Mucosa of descending colon (tissue), 3 donors: ENCODE measurements around the gene VN1R5. TPM values are rescaled to one million over a fixed set of nuclear protein-coding genes. Genes with fewer than 3 reads are reported as not detected.

Experiments
- ATAC-seq: fragments of 200-7000 bp; cut with Tn5 transposase; one replicate; pipeline ENCODE4 v1.9.1; 2020; ENCODE audit warnings: mild to moderate bottlenecking, moderate library complexity
- DNase-seq, 3 donors: peaks; one replicate each; pipeline ENCODE4 v3.0.0-alpha.2; 2020
- H3K36me3 ChIP-seq: fragments of 200-600 bp; one replicate; pipeline ENCODE4 v1.8.0; 2021; ENCODE audit warnings: low read depth, mild to moderate bottlenecking
- H3K4me1 ChIP-seq: fragments of 200-600 bp; one replicate; pipeline ENCODE4 v1.8.0; 2021; ENCODE audit warnings: low read depth, mild to moderate bottlenecking
- H3K4me3 ChIP-seq: fragments of 200-600 bp; one replicate; pipeline ENCODE4 v1.8.0; 2021; ENCODE audit warnings: mild to moderate bottlenecking
- H3K9me3 ChIP-seq: fragments of 200-600 bp; one replicate; pipeline ENCODE4 v1.8.0; 2021; ENCODE audit warnings: mild to moderate bottlenecking
- CTCF ChIP-seq: fragments of 200-600 bp; IDR thresholded peaks from one replicate; pipeline ENCODE4 v1.8.0; 2022; ENCODE audit warnings: antibody characterized with exemption, mild to moderate bottlenecking
- intact Hi-C, 2 donors: fragments of 100-400 bp; cut with DNase I in 1 of 2; cut with micrococcal nuclease in 1 of 2; formaldehyde crosslinking; loops; one replicate each; pipeline versions ENCODE4 v1.11.0 to v1.11.1; 2022; cut with DNase I, micrococcal nuclease
- total RNA-seq, 3 donors: library from RNA; stranded (reverse); fragmentation: NEBNext Ultra II Directional in 2 of 3; extraction: Animal tissue kit (Norgen Biotek cat#: 25700) in 2 of 3; gene quantifications; one replicate each; pipeline versions ENCODE4 v1.2.1 to v1.2.4, GENCODE V29; 2021 to 2023
- donor health status: DM: no; HTN: no; CAD: no; lungs with moderate emphysema.
- donor health status: DM: no; HTN: no; CAD: no.
- donor health status: DM: no; HTN: yes; CAD: no.

The VN1R5 gene
- total RNA-seq, 3 donors from 2014 or later = not detected

GRCh38 chr1:247294282-247294681 is 38.4 kb downstream of the VN1R5 start:
- TF ChIP-seq CTCF = no peak
- no peaks in the 10 kb centered on the region for H3K36me3 ChIP-seq
- ATAC-seq = no peak
- intact Hi-C loops = no loop called here
- no peak overlapping the region for H3K4me3 ChIP-seq
- no peak for DNase-seq
- no peaks in the 10 kb centered on the region for H3K9me3 ChIP-seq
- H3K4me1 ChIP-seq = peaks cover 13% of the 10 kb centered on the region

GRCh38 chr1:247295274-247295684 is 39.4 kb downstream of the VN1R5 start:
- intact Hi-C loops = no loop called here
- Histone ChIP-seq H3K4me1 (peaks cover 13% of the 10 kb centered on the region), H3K4me3 (no peak overlapping the region), H3K9me3 (no peaks in the 10 kb centered on the region), H3K36me3 (no peaks in the 10 kb centered on the region)
- DNase-seq = no peak
- TF ChIP-seq CTCF = no peak
- no peak for ATAC-seq

- DNase-seq (no peak), ATAC-seq (no peak)
- intact Hi-C loops = no loop called here
- TF ChIP-seq CTCF = no peak
- H3K4me1 ChIP-seq = peaks cover 13% of the 10 kb centered on the region
- no peaks in the 10 kb centered on the region for H3K9me3 ChIP-seq
- H3K4me3 ChIP-seq = no peak overlapping the region
- H3K36me3 ChIP-seq = no peaks in the 10 kb centered on the region
Observed at GRCh38 chr1:247295746-247296145, 39.9 kb downstream of the VN1R5 start.

GRCh38 chr1:247296599-247297180 is 40.8 kb downstream of the VN1R5 start:
- H3K4me1 ChIP-seq = peaks cover 13% of the 10 kb centered on the region
- no peak overlapping the region for H3K4me3 ChIP-seq
- intact Hi-C loops = no loop called here
- no peaks in the 10 kb centered on the region for H3K9me3 ChIP-seq
- H3K36me3 ChIP-seq = no peaks in the 10 kb centered on the region
- no peak for DNase-seq
- TF ChIP-seq CTCF = no peak
- ATAC-seq = no peak

- Histone ChIP-seq H3K4me1 (peaks cover 13% of the 10 kb centered on the region), H3K4me3 (no peak overlapping the region), H3K9me3 (no peaks in the 10 kb centered on the region), H3K36me3 (no peaks in the 10 kb centered on the region)
- intact Hi-C loops = no loop called here
- DNase-seq = peak in 2 of 3 donors; percentile 32 to 48
- no peak for TF ChIP-seq CTCF
- ATAC-seq = peak; percentile 70
Observed at GRCh38 chr1:247297263-247298123, 41.6 kb downstream of the VN1R5 start.
